HG02610 (cell line): Measurements from ENCODE around the gene LHFPL3.
"Not testable (repeated sequence)": the region's sequence is repeated elsewhere in the genome, so short reads cannot be mapped to it uniquely, and the experiment has no call there.

ENCODE experiments used
- ATAC-seq: cut with Tn5 transposase; IDR thresholded peaks from one replicate; pipeline ENCODE4 v1.9.1; 2021; ENCODE audit warnings: mild to moderate bottlenecking, moderate library complexity; ENCODE audit not compliant: unreplicated experiment

The LHFPL3 gene

GRCh38 chr7:104480529-104480928 lies 152.1 kb downstream of the LHFPL3 start:
- no peak for ATAC-seq

DNA sequence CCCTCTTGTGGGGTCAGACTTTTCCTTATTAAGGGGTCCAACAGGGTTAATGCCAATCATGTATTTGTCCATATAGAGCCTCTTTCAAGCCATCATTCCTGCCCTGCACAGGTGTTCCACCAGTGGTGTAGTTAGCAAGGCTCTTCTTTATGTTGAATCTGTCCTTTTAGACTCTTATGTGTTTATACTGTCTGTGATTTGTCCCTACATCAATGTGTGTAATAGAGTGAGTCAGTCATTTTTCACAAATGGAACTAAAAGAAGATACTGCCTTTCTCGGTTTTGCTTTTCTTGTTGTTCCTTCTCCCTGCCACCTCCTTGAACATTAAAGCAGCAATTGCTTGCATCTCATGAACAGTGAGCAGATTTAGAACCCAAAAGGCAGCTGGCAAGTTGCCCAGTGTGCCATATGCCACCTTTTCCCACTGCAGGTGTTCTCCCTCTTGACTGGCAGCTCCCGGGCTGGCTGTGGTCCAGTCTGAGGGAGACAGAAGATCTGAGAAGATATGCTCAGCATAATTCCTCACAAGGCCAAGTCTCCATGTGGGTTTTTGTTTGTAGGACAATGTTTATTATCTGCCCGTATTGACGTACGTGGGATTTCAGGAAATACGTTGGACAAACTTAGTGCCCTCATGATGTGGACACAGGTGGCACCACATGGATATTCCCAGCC lies 154.1 kb downstream of the LHFPL3 start:
- ATAC-seq, result no peak

DNA sequence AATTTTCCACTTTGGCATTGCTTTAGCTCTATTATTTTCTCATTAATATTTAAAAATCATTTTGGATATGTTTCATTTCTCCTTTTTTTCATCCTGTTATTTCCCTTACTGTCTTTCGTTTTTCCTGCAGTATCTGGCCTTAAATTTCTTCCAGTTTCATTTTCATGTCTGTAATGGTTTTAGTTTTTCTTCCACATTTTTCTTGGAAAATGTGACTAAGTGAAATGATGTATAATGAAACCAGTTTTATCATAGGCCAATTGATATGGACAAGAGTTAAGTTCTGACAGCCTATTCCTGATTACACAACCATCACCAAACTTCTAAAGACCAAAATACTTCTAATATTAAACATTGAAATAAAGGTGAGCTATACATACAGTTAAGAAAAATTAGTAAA lies 158.5 kb downstream of the LHFPL3 start:
- ATAC-seq, result no peak

- no peak for ATAC-seq
Observed at GRCh38 chr7:104487642-104488041, 159.2 kb downstream of the LHFPL3 start.

- ATAC-seq, result no peak
Observed at GRCh38 chr7:104497379-104497967, 169.1 kb downstream of the LHFPL3 start.

DNA sequence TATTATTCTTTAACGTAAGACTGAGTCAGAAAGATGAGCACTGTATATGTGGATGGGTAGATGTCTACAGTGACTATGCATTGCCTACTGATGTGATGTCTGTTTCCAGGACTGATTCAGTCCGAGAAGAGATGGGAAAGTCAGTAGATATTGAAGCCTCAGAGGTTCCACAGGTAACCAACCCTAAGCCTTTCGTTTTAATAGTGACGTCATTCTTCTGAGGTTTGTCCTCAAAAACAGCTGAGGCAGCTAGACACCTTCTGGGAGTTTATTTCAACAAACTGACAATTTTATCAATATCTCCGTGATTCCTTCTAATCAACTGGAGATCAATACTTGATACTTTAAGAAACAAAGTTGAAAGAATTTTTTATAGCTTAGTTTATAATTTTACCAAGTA lies 171.6 kb downstream of the LHFPL3 start:
- no peak for ATAC-seq

DNA sequence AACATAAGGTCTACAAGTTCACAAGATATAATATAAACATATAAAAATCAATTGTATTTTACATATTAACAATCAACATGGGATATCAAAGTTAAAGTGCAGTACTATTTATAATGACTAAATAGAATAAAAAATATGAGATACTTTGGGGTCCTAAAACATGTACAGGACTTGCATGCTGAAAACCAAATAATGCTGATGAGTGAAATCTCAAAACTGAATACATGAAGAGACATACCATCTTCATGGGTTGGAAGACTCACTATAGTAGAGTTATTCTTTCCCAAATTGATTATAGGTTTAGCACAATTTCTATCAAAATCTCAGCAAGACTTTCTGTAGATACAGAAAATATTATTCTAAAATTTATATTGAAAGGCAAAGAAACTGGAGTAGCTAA lies 181.5 kb downstream of the LHFPL3 start:
- ATAC-seq, result no peak

DNA sequence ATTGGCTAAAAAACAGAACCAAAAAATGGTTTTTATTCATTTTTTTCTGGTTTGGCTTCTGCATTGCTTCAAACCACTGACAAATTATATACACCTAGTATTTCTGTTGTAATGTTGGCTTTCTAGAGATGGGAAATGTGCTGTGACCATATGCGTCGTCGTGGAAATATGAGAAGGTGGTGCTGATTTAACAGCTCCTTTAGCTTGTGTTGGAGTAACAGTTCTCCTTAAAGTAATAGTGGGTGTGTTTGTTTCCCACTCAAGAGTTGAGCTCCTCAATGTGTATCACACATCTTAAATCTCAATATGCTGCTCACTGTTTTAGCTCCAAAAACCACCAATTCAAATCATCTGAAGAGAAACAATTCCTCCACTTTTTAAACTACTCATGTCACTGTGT lies 196.4 kb downstream of the LHFPL3 start:
- no peak for ATAC-seq

DNA sequence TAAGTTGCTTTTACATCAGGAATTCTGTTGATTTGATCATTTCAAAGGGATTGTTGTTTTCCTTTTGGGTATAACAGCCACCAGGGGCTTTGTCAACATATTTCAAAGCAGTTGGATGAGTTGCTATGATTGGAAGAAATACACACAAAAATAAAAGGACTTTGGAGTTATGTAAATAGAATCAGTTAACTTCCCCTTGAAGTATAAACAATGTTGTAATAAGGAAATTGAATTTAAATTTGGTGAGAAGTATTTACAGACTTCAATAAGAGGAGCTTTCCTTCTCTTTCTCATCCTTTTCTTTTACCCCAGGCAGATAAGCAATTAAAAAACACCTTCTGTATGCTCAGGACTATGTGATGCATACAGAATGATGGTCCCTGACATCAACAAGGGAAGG lies 199.7 kb downstream of the LHFPL3 start:
- no peak for ATAC-seq

GRCh38 chr7:104529567-104529966 lies 201.2 kb downstream of the LHFPL3 start:
- no peak for ATAC-seq

DNA sequence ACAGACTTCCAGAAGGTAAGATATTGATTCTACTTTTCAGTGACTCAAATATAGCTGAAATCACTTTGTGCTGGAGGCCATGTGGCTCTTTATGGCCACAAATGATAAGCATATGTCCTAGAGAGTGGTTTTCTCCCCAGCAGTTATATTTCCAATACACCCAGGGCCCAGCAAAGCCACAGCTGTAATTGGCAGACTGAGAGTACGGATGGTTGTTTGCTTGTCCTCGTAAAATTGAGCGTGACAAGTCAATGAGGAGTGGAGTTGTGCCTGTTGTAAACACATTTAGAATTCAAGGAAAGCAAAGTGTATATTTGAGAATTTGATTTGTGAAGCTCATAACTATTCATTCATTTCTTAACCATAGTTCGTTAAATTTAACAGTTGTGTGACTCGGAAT lies 201.8 kb downstream of the LHFPL3 start:
- ATAC-seq, result no peak

DNA sequence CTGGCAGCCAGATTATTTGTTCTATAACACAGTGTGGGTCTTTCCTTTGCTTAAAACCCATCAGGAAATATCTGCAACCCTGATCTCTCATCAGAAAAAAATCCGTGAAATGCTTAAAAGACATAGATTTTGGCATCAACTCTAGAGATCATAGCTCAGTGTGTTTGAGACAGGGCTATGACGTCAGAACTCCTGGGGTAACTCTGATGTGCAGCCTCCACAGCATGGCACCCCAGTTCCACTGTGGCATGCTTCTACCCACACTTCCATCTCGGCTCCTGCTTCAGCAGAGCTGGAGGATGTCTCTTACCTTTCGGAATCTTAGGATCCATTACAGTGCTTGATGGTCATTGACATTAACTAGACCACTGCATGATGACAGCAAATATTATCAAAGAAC lies 205.7 kb downstream of the LHFPL3 start:
- ATAC-seq, result no peak

DNA sequence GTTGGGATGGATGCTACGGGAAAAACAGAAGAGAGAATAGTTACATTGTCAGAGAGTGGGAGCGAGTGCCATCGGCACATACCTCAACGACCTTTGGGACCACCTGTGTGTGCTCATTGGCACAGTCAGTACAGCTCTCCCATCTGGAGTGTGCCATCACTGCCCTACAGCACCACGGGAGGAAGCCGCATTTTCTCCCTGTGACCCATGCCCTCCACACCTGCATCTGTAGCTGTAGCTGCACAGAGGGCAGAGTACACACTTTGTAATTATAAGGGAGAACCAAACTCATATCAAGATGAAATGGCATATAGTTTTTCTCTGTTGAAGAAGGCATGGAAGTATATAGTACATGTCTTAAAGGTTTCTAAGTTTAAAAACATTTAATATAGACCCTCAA lies 207.4 kb downstream of the LHFPL3 start:
- ATAC-seq, result no peak

- ATAC-seq, result no peak
Observed at GRCh38 chr7:104536956-104537355, 208.6 kb downstream of the LHFPL3 start.

DNA sequence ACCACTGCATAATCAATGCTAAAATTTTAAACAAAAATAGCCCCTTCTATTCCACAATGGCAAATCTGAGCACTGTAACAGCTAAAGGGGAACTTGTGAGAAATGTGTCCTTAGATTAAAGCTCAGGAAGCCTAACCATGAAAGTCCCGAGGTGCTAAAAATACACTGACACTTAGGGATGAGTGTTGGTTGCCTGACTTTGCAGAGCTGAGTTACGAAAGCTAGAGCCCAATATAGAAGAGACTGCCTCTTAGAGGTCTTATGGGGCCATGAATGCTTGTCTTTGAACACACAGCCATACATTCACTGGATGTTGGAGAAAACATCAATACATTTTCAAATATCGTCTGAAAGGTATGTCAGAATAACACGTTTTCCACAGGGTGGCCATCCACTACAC lies 209.7 kb downstream of the LHFPL3 start:
- no peak for ATAC-seq

- no peak for ATAC-seq
Observed at GRCh38 chr7:104541897-104542296, 213.5 kb downstream of the LHFPL3 start.

DNA sequence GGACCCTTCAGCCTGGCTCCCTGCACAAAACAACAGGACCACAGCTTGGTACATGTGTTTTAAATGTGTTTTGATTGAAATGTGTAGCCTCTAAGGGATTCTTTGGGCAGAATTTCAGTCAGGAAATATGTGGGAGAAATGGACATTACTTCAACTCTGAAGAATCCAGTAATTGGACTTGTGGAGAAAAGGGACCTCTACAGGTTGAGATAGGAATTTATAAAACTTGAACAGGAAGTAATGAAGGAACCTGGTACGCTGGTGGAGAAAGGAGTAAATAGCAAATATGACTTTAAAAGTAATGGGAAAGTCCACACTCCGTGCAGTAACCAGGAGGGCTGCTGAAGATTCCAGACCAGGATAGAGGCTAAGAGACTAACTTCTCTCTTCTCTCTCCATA lies 220.5 kb downstream of the LHFPL3 start:
- no peak for ATAC-seq

DNA sequence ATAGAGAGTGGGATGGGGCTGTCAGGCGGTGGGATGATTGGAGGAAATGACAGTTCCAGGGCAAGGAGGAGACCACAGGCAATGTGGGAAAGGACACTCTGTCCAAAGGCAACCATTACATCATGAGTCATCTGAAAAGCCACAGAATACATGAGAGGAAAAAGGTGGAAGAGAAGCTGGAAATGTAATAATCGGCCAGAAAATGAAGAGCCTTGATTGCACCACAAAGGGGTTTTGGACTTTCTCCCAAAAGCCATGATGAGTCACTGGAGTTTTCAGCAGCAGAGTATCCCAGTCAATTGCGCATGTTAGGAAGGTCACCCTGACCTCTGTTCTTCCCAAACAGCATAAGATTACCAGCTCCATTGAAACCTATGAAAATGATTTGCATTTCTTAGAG lies 222.0 kb downstream of the LHFPL3 start:
- no peak for ATAC-seq

DNA sequence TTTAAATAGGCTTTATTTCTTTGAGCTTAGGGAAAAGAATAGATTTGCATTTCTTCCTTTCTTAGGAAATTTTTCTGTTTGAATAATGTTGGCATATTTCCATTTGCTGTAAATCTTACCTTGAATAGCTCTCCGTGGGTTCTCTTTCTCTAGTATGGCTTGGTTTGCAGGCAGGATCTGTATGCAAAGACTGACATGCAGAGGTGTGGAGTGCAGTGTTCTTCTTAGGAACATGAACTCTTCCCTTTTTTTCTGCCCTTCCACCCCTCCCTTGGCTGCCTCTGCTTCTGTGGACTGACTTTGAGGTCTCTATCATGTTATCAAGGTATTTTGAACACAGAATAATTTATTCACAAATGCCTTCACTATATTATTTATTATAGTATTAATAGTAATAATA lies 222.8 kb downstream of the LHFPL3 start:
- no peak for ATAC-seq

DNA sequence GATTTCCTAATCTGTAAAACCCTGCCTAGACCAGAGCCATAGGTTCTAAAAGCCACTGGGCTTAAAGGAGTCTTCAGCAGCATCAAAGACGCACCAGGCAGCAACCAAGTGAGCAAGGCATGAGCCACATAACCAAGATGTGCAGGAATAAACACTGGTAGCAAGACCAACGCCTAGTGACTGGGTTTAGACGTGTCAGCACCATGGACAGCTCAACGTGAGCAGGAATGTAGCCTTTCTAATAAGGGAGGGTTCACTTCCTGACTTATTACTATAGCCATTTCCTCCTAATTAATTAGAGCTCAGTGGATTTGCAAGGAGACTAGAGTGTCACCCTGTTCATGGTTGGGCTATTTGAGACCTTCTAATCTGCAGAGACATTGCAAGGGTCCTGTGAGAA lies 223.7 kb downstream of the LHFPL3 start:
- no peak for ATAC-seq

DNA sequence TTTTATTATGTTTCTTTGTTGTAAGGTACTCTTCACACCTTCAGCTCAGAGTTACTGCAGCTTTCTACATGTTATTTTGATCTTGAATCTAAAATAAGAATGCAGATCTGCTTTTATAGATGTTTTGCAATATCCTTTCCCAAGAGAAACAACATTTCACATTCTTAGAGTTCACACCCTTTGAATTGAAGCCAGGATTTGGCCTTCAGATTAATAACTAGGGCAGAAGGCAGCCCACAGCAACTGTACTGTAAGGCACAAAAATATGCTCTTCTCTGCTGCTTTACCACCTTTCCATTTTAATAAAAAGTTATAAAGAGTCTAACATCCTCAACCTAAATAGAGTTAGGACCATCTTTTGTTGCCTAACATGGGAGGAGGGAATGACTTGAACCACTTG lies 224.7 kb downstream of the LHFPL3 start:
- no peak for ATAC-seq

DNA sequence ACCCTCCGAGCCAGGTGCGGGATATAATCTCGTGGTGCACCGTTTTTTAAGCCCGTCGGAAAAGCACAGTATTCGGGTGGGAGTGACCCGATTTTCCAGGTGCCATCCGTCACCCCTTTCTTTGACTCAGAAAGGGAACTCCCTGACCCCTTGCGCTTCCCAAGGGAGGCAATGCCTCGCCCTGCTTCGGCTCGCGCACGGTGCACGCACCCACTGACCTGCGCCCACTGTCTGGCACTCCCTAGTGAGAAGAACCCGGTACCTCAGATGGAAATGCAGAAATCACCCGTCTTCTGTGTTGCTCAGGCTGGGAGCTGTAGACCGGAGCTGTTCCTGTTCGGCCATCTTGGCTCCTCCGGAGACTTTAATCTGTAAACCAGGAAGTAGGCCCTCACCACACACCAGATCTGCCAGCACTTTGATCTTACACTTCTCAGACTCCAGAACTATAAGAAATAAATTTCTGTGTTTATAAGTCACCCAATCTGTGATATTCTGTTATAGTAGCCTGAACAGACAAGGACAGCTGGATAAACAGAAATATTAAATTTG lies 235.0 kb downstream of the LHFPL3 start:
- ATAC-seq, result not testable (repeated sequence)

GRCh38 chr7:104569751-104570150 lies 241.3 kb downstream of the LHFPL3 start:
- no peak for ATAC-seq
